ENCODE data around the gene HSPB9.

Gene HSPB9

GRCh38 chr17:42146911-42147607 lies 24.5 kb downstream of the HSPB9 start:
- no peak for DNase-seq

- DNase-seq = no peak
These were observed 31.5 kb downstream of the HSPB9 start for GRCh38 chr17:42153919-42154742.

- no peak for DNase-seq
These were observed 33.0 kb downstream of the HSPB9 start for GRCh38 chr17:42155614-42156045.

- no peak for DNase-seq
These were observed 37.4 kb downstream of the HSPB9 start for GRCh38 chr17:42159796-42160530.

- no peak for DNase-seq
These were observed 37.9 kb downstream of the HSPB9 start for GRCh38 chr17:42160531-42160910.

- DNase-seq = peak; percentile 41
These were observed 40.5 kb downstream of the HSPB9 start for GRCh38 chr17:42163113-42163512.

GRCh38 chr17:42163696-42164407 lies 41.2 kb downstream of the HSPB9 start:
- no peak for DNase-seq

GRCh38 chr17:42165751-42166150 lies 43.1 kb downstream of the HSPB9 start:
- DNase-seq = no peak

- DNase-seq = no peak
These were observed 43.7 kb downstream of the HSPB9 start for GRCh38 chr17:42166196-42166763.

- no peak for DNase-seq
These were observed 45.2 kb downstream of the HSPB9 start for GRCh38 chr17:42167807-42168206.

- no peak for DNase-seq
These were observed 46.7 kb downstream of the HSPB9 start for GRCh38 chr17:42169351-42169750.

- no peak for DNase-seq
These were observed 49.2 kb downstream of the HSPB9 start for GRCh38 chr17:42171831-42172230.
